Liver (tissue), 9 donors: ENCODE measurements around the gene FAT1. TPM values are rescaled to one million over a fixed set of nuclear protein-coding genes. Genes with fewer than 3 reads are reported as not detected.

Source experiments
- DNase-seq: peaks from one replicate; pipeline ENCODE4 v3.0.0-alpha.2; 2017; ENCODE audit warnings: low spot score
- H3K27ac ChIP-seq, 2 donors: one replicate each; pipeline ENCODE4 v1.7.0; 2013; ENCODE audit warnings: inconsistent platforms in 2 of 2, low read length in 2 of 2, control low read depth in 1 of 2, low read depth in 1 of 2, mild to moderate bottlenecking in 1 of 2
- H3K27me3 ChIP-seq, 4 donors: one replicate each; pipeline versions ENCODE4 v1.6.1 to v1.7.0; 2013; ENCODE audit warnings: low read length in 3 of 4, inconsistent platforms in 1 of 4, mild to moderate bottlenecking in 1 of 4, moderate library complexity in 1 of 4; ENCODE audit not compliant: control insufficient read depth in 4 of 4, insufficient read depth in 4 of 4
- H3K36me3 ChIP-seq, 4 donors: one replicate each; pipeline versions ENCODE4 v1.6.1 to v1.7.0; 2013; ENCODE audit warnings: low read length in 3 of 4, mild to moderate bottlenecking in 3 of 4, low read depth in 1 of 4, moderate library complexity in 1 of 4; ENCODE audit not compliant: control insufficient read depth in 4 of 4, insufficient read depth in 3 of 4
- H3K4me1 ChIP-seq, 4 donors: one replicate each; pipeline versions ENCODE4 v1.6.1 to v1.7.0; 2013; ENCODE audit warnings: low read length in 3 of 4, mild to moderate bottlenecking in 3 of 4, moderate library complexity in 1 of 4; ENCODE audit not compliant: control insufficient read depth in 4 of 4, insufficient read depth in 4 of 4
- H3K4me3 ChIP-seq, 3 donors: one replicate each; pipeline versions ENCODE4 v1.6.1 to v1.7.0; 2013; ENCODE audit warnings: low read length in 3 of 3, control low read depth in 1 of 3, low read depth in 1 of 3, mild to moderate bottlenecking in 1 of 3
- H3K9ac ChIP-seq, 2 donors: one replicate each; pipeline ENCODE4 v1.7.0; 2013; ENCODE audit warnings: low read length in 2 of 2, mild to moderate bottlenecking in 2 of 2, moderate library complexity in 2 of 2, control low read depth in 1 of 2, low read depth in 1 of 2
- H3K9me3 ChIP-seq, 4 donors: one replicate each; pipeline versions ENCODE4 v1.6.1 to v1.7.0; 2013; ENCODE audit warnings: low read length in 3 of 4; ENCODE audit not compliant: control insufficient read depth in 4 of 4
- CTCF ChIP-seq: fragments of 150-350 bp; IDR thresholded peaks from 2 replicates; pipeline ENCODE4 v1.5.1; 2017; ENCODE audit warnings: improper control_type of control experiment, low read depth, low read length; ENCODE audit not compliant: missing input control
- FOXA1 ChIP-seq: IDR thresholded peaks from 2 replicates; pipeline ENCODE4 v1.6.1; 2016; ENCODE audit warnings: antibody characterized with exemption
- GABPA ChIP-seq, 2 donors: IDR thresholded peaks in 1 of 2; conservative IDR thresholded peaks in 1 of 2; 2 replicates each; pipeline ENCODE4 v1.6.1; 2016; ENCODE audit warnings: antibody characterized with exemption in 2 of 2, mild to moderate bottlenecking in 1 of 2, moderate library complexity in 1 of 2
- HNF4G ChIP-seq: IDR thresholded peaks from 2 replicates; pipeline ENCODE4 v1.6.1; 2016; ENCODE audit warnings: antibody characterized with exemption
- NR2F2 ChIP-seq: IDR thresholded peaks from 2 replicates; pipeline ENCODE4 v1.6.1; 2016; ENCODE audit warnings: antibody characterized with exemption
- RXRA ChIP-seq, 2 donors: IDR thresholded peaks; 2 replicates each; pipeline ENCODE4 v1.6.1; 2017 to 2018; ENCODE audit warnings: antibody characterized with exemption in 2 of 2, mild to moderate bottlenecking in 1 of 2
- SP1 ChIP-seq: IDR thresholded peaks from 2 replicates; pipeline ENCODE4 v1.6.1; 2018; ENCODE audit warnings: antibody characterized with exemption, mild to moderate bottlenecking
- TAF1 ChIP-seq: conservative IDR thresholded peaks from 2 replicates; pipeline ENCODE4 v1.6.1; 2016; ENCODE audit warnings: antibody characterized with exemption, mild to moderate bottlenecking
- WGBS: extraction: QIAGEN DNeasy Blood & Tissue Kit; methylation state at CpG from one replicate; pipeline ENCODE4 v1.1.7; 2013; 5-methylcytosine and 5-hydroxymethylcytosine counted together
- polyA plus RNA-seq, 2 donors: library from polyadenylated mRNA; stranded (reverse) in 1 of 2; unstranded in 1 of 2; fragments of 200-250 nt in 1 of 2; fragments of >200 nt in 1 of 2; fragmentation: Nextera tagmentation in 1 of 2; extraction: Ambion mirVana in 1 of 2; gene quantifications; one replicate each; pipeline versions ENCODE4 v1.2.1 to v1.2.3, GENCODE V29; 2013 to 2015
- total RNA-seq, 2 donors: library from RNA; depleted of rRNA; stranded (reverse); fragments of >200 nt; gene quantifications; one replicate each; pipeline ENCODE4 v1.2.3, GENCODE V29; 2014
- TF ChIP-seq, protein P1 (sequence below): IDR thresholded peaks from 2 replicates; pipeline ENCODE4 v1.6.1; 2016; ENCODE audit warnings: antibody characterized with exemption
- TF ChIP-seq, protein P2 (sequence below): IDR thresholded peaks from 2 replicates; pipeline ENCODE4 v1.6.1; 2016; ENCODE audit warnings: antibody characterized with exemption, mild to moderate bottlenecking
- TF ChIP-seq, protein P3 (sequence below): IDR thresholded peaks from 2 replicates; pipeline ENCODE4 v1.6.1; 2016; ENCODE audit warnings: antibody characterized with exemption
- donor health status: healthy.
- donor health status: healthy.
- donor health status: healthy.
- donor health status: healthy.
- donor health status: healthy.

The FAT1 gene
- total and polyA plus RNA-seq, 4 donors, result 10.0 to 48.0 (median 30.0) TPM

DNA sequence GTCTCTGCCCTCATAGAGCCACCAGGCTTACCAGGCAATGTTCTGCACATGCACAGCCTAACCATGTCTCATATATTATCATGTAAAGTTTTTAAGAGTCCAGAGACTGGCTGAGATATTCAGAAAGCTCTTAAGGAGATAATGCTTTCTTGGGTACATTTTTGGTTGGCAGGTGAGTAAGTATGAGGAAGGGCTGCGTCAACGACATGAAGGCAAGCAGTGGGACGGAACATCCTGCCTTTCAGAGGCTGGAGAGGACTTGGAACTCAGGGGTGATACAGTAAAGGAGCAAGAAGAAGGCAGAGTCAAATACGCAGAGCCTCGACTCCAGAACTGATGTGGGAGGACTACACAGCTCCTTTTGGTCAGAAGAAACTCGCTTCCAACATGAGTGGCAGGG lies 93.5 kb downstream of the FAT1 start:
- no peaks in the 10 kb centered on the region for H3K27me3 ChIP-seq
- 96% methylated on average over 6 of the region's 6 CpGs for WGBS
- no peak overlapping the region for H3K27ac ChIP-seq
- DNase-seq, result no peak
- TF ChIP-seq HNF4G (no peak), NR2F2 (no peak), TAF1 (no peak), CTCF (no peak), FOXA1 (no peak), GABPA (IDR thresholded peaks at IDR 0.05 in 1 of 2, conservative IDR thresholded peaks at IDR 0.05 in 1 of 2) (no peak), SP1 (no peak), RXRA (IDR thresholded peaks at IDR 0.05) (no peak)
- TF ChIP-seq, protein P1, sequence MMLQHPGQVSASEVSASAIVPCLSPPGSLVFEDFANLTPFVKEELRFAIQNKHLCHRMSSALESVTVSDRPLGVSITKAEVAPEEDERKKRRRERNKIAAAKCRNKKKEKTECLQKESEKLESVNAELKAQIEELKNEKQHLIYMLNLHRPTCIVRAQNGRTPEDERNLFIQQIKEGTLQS, result no peak
- TF ChIP-seq, protein P2, sequence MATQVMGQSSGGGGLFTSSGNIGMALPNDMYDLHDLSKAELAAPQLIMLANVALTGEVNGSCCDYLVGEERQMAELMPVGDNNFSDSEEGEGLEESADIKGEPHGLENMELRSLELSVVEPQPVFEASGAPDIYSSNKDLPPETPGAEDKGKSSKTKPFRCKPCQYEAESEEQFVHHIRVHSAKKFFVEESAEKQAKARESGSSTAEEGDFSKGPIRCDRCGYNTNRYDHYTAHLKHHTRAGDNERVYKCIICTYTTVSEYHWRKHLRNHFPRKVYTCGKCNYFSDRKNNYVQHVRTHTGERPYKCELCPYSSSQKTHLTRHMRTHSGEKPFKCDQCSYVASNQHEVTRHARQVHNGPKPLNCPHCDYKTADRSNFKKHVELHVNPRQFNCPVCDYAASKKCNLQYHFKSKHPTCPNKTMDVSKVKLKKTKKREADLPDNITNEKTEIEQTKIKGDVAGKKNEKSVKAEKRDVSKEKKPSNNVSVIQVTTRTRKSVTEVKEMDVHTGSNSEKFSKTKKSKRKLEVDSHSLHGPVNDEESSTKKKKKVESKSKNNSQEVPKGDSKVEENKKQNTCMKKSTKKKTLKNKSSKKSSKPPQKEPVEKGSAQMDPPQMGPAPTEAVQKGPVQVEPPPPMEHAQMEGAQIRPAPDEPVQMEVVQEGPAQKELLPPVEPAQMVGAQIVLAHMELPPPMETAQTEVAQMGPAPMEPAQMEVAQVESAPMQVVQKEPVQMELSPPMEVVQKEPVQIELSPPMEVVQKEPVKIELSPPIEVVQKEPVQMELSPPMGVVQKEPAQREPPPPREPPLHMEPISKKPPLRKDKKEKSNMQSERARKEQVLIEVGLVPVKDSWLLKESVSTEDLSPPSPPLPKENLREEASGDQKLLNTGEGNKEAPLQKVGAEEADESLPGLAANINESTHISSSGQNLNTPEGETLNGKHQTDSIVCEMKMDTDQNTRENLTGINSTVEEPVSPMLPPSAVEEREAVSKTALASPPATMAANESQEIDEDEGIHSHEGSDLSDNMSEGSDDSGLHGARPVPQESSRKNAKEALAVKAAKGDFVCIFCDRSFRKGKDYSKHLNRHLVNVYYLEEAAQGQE, result no peak
- TF ChIP-seq, protein P3, sequence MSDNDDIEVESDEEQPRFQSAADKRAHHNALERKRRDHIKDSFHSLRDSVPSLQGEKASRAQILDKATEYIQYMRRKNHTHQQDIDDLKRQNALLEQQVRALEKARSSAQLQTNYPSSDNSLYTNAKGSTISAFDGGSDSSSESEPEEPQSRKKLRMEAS, result no peak
- no peak overlapping the region for H3K9ac ChIP-seq
- no peaks in the 10 kb centered on the region for H3K9me3 ChIP-seq
- no peak overlapping the region for H3K4me3 ChIP-seq
- H3K4me1 ChIP-seq, result no peaks in the 10 kb centered on the region
- H3K36me3 ChIP-seq, result peaks cover 0 to 8% (median 1%) of the 10 kb centered on the region in 4 donors

DNA sequence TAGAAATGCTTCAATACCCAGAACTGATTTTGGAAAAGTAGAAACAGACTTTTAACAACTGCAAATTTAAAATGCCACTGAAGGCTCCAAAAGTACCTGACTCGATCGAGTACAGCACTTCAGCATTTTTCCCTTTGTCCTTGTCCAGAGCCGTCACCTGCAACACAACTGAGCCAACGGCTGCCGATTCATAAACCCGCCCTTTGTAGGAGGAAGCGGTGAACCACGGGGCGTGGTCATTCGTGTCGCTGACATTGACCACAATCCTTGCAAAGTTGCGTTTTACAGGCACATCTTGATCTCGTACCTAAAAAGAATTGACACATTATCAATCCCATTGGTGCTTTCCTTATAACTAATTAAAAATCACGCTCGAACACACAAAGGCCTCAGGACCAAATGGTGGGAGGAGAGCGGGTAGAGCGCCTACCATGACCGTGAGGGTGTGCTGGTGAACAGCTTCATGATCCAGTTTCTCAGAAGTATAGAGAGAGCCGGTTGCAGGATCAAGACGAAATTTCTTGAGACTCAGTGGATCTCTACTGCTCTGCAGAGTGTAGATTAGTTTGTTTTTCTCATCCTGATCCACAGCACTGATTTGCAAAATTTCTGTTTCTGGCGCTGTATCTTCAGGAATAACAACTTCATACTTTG lies 95.5 kb downstream of the FAT1 start:
- no peaks in the 10 kb centered on the region for H3K9me3 ChIP-seq
- H3K4me3 ChIP-seq, result no peak overlapping the region
- no peaks in the 10 kb centered on the region for H3K4me1 ChIP-seq
- no peak for TF ChIP-seq CTCF
- TF ChIP-seq SP1, result no peak
- TF ChIP-seq NR2F2, result no peak
- TF ChIP-seq, protein P1, result no peak
- TF ChIP-seq GABPA (IDR thresholded peaks at IDR 0.05 in 1 of 2, conservative IDR thresholded peaks at IDR 0.05 in 1 of 2), result no peak
- no peak for DNase-seq
- WGBS, result 89% methylated on average over 21 of the region's 21 CpGs
- H3K36me3 ChIP-seq, result peaks cover 0 to 8% (median 1%) of the 10 kb centered on the region in 4 donors
- H3K9ac ChIP-seq, result no peak overlapping the region
- H3K27me3 ChIP-seq, result no peaks in the 10 kb centered on the region
- no peak overlapping the region for H3K27ac ChIP-seq
